CD4-positive, alpha-beta T cell treated with Interferon alpha-2 for 1 hour (primary cell): ENCODE data around the gene SVOP.
"Not testable (repeated sequence)": the region's sequence is repeated elsewhere in the genome, so short reads cannot be mapped to it uniquely, and the experiment has no call there.

Experiments
- DNase-seq, 2 donors: peaks; one replicate each; pipeline ENCODE4 v3.0.0-alpha.2; 2020 to 2022

SVOP gene

GRCh38 chr12:109029411-109029810 is 8.5 kb upstream of the SVOP start:
- no peak for DNase-seq

GRCh38 chr12:109028624-109029023 is 7.8 kb upstream of the SVOP start:
- not testable (repeated sequence) for DNase-seq

- no peak for DNase-seq
Observed at GRCh38 chr12:109027767-109028166, 6.9 kb upstream of the SVOP start.

- DNase-seq: no peak
Observed at GRCh38 chr12:109020146-109020795, 597 bp downstream of the SVOP start.

GRCh38 chr12:109018296-109018695 is 2.6 kb downstream of the SVOP start:
- no peak for DNase-seq

- no peak for DNase-seq
Observed at GRCh38 chr12:109016978-109017377, 3.9 kb downstream of the SVOP start.

GRCh38 chr12:109016016-109016415 is 4.9 kb downstream of the SVOP start:
- DNase-seq: no peak

GRCh38 chr12:109014984-109015765 is 5.7 kb downstream of the SVOP start:
- DNase-seq: no peak

- no peak for DNase-seq
Observed at GRCh38 chr12:109010259-109010658, 10.6 kb downstream of the SVOP start.

GRCh38 chr12:109009766-109010165 is 11.1 kb downstream of the SVOP start:
- DNase-seq: no peak

- DNase-seq: no peak
Observed at GRCh38 chr12:109004017-109004416, 16.9 kb downstream of the SVOP start.

- no peak for DNase-seq
Observed at GRCh38 chr12:108996320-108996719, 24.5 kb downstream of the SVOP start.

- DNase-seq: no peak
Observed at GRCh38 chr12:108995370-108995992, 25.4 kb downstream of the SVOP start.

- not testable (repeated sequence) for DNase-seq
Observed at GRCh38 chr12:108990103-108990502, 30.8 kb downstream of the SVOP start.

- DNase-seq: no peak
Observed at GRCh38 chr12:108989376-108989775, 31.5 kb downstream of the SVOP start.

GRCh38 chr12:108985750-108986149 is 35.1 kb downstream of the SVOP start:
- no peak for DNase-seq

- DNase-seq: no peak
Observed at GRCh38 chr12:108983227-108983626, 37.6 kb downstream of the SVOP start.

- no peak for DNase-seq
Observed at GRCh38 chr12:108982621-108983219, 38.1 kb downstream of the SVOP start.

GRCh38 chr12:108981835-108982234 is 39.0 kb downstream of the SVOP start:
- no peak for DNase-seq

GRCh38 chr12:108980831-108981618 is 39.8 kb downstream of the SVOP start:
- DNase-seq: no peak

- DNase-seq: no peak
Observed at GRCh38 chr12:108977360-108977759, 43.5 kb downstream of the SVOP start.

GRCh38 chr12:108975024-108975593 is 45.8 kb downstream of the SVOP start:
- DNase-seq: no peak
